ENCODE measurements around the gene TNRC18. TPM values are rescaled to one million over a fixed set of nuclear protein-coding genes. Genes with fewer than 3 reads are reported as not detected.

The TNRC18 gene
- total and polyA plus RNA-seq, 2 of the 8 experiments (the other 6 are each of a cell fraction or from before 2014, with no cell fraction given): 1.7 to 8.6 TPM

- no peak overlapping the region for H3K4me3 ChIP-seq (ENCODE audit: extremely low read depth in 1 of 4, insufficient read depth in 2 of 4, low read depth in 3 of 4, low read length in 4 of 4)
- H3K9me3 ChIP-seq (ENCODE audit: insufficient read depth in 2 of 2, low read depth in 1 of 2, low read length in 1 of 2): no peaks in the 10 kb centered on the region
- no peak overlapping the region for H2BK5ac ChIP-seq (ENCODE audit: low read depth, low read length)
- FAIRE-seq (no peak), DNase-seq (ENCODE audit: low read depth in 1 of 2, low spot score in 2 of 2) (no peak)
- H4K91ac ChIP-seq (replicated peaks; ENCODE audit: insufficient read length, low read length): no peak overlapping the region
- WGBS, 2 experiments (ENCODE audit: extremely low coverage in 1 of 2, insufficient coverage in 1 of 2, insufficient read length in 1 of 2, insufficient replicate concordance in 2 of 2, low coverage in 1 of 2, low lambda C conversion rate in 2 of 2, missing lambda C conversion rate in 1 of 2): 84% methylated on average over 16 of the region's 16 CpGs; no CpG with 5 or more reads in 1 of the 2 experiments
- H2AK5ac ChIP-seq (ENCODE audit: low read depth, low read length): no peak overlapping the region
- no peak overlapping the region for H4K8ac ChIP-seq (ENCODE audit: extremely low read depth, insufficient read depth, low read length)
- H3K23me2 ChIP-seq (ENCODE audit: low read depth, low read length): peaks cover 4% of the 10 kb centered on the region; the same call in 1 of the 2 replicates
- no peak overlapping the region for H4K5ac ChIP-seq (ENCODE audit: insufficient read length, low read depth, low read length)
- no peak overlapping the region for H3K27ac ChIP-seq (ENCODE audit: low read depth, low read length)
- no peaks in the 10 kb centered on the region for H3K27me3 ChIP-seq (replicated peaks in 1 of 4; ENCODE audit: control insufficient read depth in 3 of 4, extremely low read depth in 1 of 4, insufficient read depth in 3 of 4, low read length in 3 of 4)
- no peak overlapping the region for H2BK20ac ChIP-seq (ENCODE audit: low read length)
- H2AFZ ChIP-seq (ENCODE audit: low read length): no peak overlapping the region
- H3K14ac ChIP-seq (ENCODE audit: insufficient read length): no peak overlapping the region
- no peaks in the 10 kb centered on the region for H3K79me1 ChIP-seq (ENCODE audit: low read depth, low read length)
- peaks cover 0 to 4% of the 10 kb centered on the region in 2 experiments for H4K20me1 ChIP-seq (replicated peaks in 1 of 2; ENCODE audit: control insufficient read depth in 1 of 2, insufficient read depth in 2 of 2, low read length in 2 of 2)
- H3K36me3 ChIP-seq (ENCODE audit: control insufficient read depth in 2 of 4, insufficient read depth in 4 of 4, low read length in 3 of 4): no peaks in the 10 kb centered on the region
- ChIA-PET CTCF (ENCODE audit: partially characterized antibody) (interaction anchor here (0.6 to 2.7 kb wide), 8 partner anchors 11 to 79 kb away, joined by 3 to 8 read pairs (median 4); no protein-coding TSS in a partner anchor), POLR2A (ENCODE audit: partially characterized antibody) (interaction anchor here (0.6 to 1.9 kb wide), 2 partner anchors 19 to 37 kb away, joined by 3 to 4 read pairs; no protein-coding TSS in a partner anchor)
- H3K18ac ChIP-seq (ENCODE audit: extremely low read depth, low read length): no peak overlapping the region
- no peaks in the 10 kb centered on the region for H3K79me2 ChIP-seq (ENCODE audit: control insufficient read depth in 1 of 2, insufficient read depth in 2 of 2, low read length in 2 of 2)
- H2BK12ac ChIP-seq (ENCODE audit: low read depth, low read length): no peak overlapping the region
- no peak overlapping the region for H2BK15ac ChIP-seq (ENCODE audit: low read length)
- no peak overlapping the region for H2BK120ac ChIP-seq (replicated peaks; ENCODE audit: low read depth, low read length)
- no peak overlapping the region for H3K23ac ChIP-seq (ENCODE audit: insufficient read length)
- H3K56ac ChIP-seq (replicated peaks; ENCODE audit: insufficient read length, low read depth, low read length): no peak overlapping the region
- no peak overlapping the region for H3K4me2 ChIP-seq (ENCODE audit: insufficient read depth in 1 of 2, low read depth in 2 of 2, low read length in 2 of 2)
- H3K4ac ChIP-seq (replicated peaks; ENCODE audit: insufficient read length, low read depth, low read length): no peak overlapping the region
- no peak overlapping the region for H3K9ac ChIP-seq (replicated peaks in 1 of 4; ENCODE audit: extremely low read depth in 1 of 4, low read depth in 3 of 4, low read length in 3 of 4)
- peaks cover 0 to 2% (median 0%) of the 10 kb centered on the region in 4 experiments; a peak in 5 of 7 replicates for H3K4me1 ChIP-seq (replicated peaks in 1 of 4; ENCODE audit: control insufficient read depth in 3 of 4, insufficient read depth in 4 of 4, low read length in 3 of 4)
- no peak for TF ChIP-seq EGR1 (IDR thresholded peaks at IDR 0.05; ENCODE audit: borderline replicate concordance, low read depth, low read length)
- TF ChIP-seq GABPA (IDR thresholded peaks at IDR 0.05; ENCODE audit: borderline replicate concordance, insufficient read depth, low read length): no peak
- TF ChIP-seq TAF1 (IDR thresholded peaks at IDR 0.05; ENCODE audit: low read depth, low read length): no peak
- no peak for TF ChIP-seq NANOG (IDR thresholded peaks at IDR 0.05; ENCODE audit: insufficient read depth, low read depth, low read length, poor library complexity, severe bottlenecking)
- no peak for TF ChIP-seq E2F6 (IDR thresholded peaks at IDR 0.05)
- TF ChIP-seq BACH1 (IDR thresholded peaks at IDR 0.05; ENCODE audit: low read length): no peak
- no peak for TF ChIP-seq CBX5 (IDR thresholded peaks at IDR 0.05; ENCODE audit: low read depth, low read length)
- TF ChIP-seq TAF7 (optimal IDR thresholded peaks at IDR 0.05; ENCODE audit: borderline replicate concordance, low read depth, low read length): no peak
- no peak for TF ChIP-seq RAD21 (IDR thresholded peaks at IDR 0.05 in 1 of 2, conservative IDR thresholded peaks at IDR 0.05 in 1 of 2; ENCODE audit: low read depth in 2 of 2, low read length in 2 of 2)
- TF ChIP-seq CHD2 (IDR thresholded peaks at IDR 0.05; ENCODE audit: low read length): no peak
- no peak for TF ChIP-seq CTBP2 (IDR thresholded peaks at IDR 0.05; ENCODE audit: borderline replicate concordance, insufficient read depth, insufficient read length, low read length)
- TF ChIP-seq JUN (IDR thresholded peaks at IDR 0.05; ENCODE audit: low read depth, low read length): no peak
- TF ChIP-seq BCL11A (IDR thresholded peaks at IDR 0.05; ENCODE audit: low read depth in 2 of 2, low read length in 2 of 2): no peak
These were observed 20.0 kb upstream of the TNRC18 start for GRCh38 chr7:5443678-5444077.
